ENCODE measurements around the gene DMTF1. TPM values are rescaled to one million over a fixed set of nuclear protein-coding genes. Genes with fewer than 3 reads are reported as not detected.

The DMTF1 gene
- total RNA-seq, 1 donor from 2014 or later: 149 TPM

- H3K27ac Mint-ChIP-seq: no peak overlapping the region
- H3K4me1 Mint-ChIP-seq: peaks cover 14% of the 10 kb centered on the region
- TF ChIP-seq CTCF (IDR thresholded peaks at IDR 0.05; ENCODE audit: unreplicated experiment): no peak
- no peaks in the 10 kb centered on the region for H3K27me3 Mint-ChIP-seq (ENCODE audit: low read depth)
- no peaks in the 10 kb centered on the region for H3K9me3 Mint-ChIP-seq
- no peak overlapping the region for H3K4me3 Mint-ChIP-seq
- H3K36me3 Mint-ChIP-seq: no peaks in the 10 kb centered on the region
- no peak for DNase-seq (ENCODE audit: low spot score in 2 of 2, unreplicated experiment in 2 of 2)
Observed at GRCh38 chr7:87216701-87217508, 64.7 kb downstream of the DMTF1 start.

- H3K36me3 Mint-ChIP-seq: no peaks in the 10 kb centered on the region
- no peaks in the 10 kb centered on the region for H3K27me3 Mint-ChIP-seq (ENCODE audit: low read depth)
- H3K4me1 Mint-ChIP-seq: peaks cover 14% of the 10 kb centered on the region
- H3K4me3 Mint-ChIP-seq: peak overlapping the region; percentile 97
- no peak for TF ChIP-seq CTCF (IDR thresholded peaks at IDR 0.05; ENCODE audit: unreplicated experiment)
- no peak for DNase-seq (ENCODE audit: low spot score in 2 of 2, unreplicated experiment in 2 of 2)
- no peaks in the 10 kb centered on the region for H3K9me3 Mint-ChIP-seq
- H3K27ac Mint-ChIP-seq: no peak overlapping the region
Observed at GRCh38 chr7:87217983-87218653, 65.9 kb downstream of the DMTF1 start.

- Mint-ChIP-seq H3K27ac (peak overlapping the region; percentile 90), H3K36me3 (no peaks in the 10 kb centered on the region), H3K9me3 (no peaks in the 10 kb centered on the region), H3K27me3 (ENCODE audit: low read depth) (no peaks in the 10 kb centered on the region), H3K4me1 (peaks cover 14% of the 10 kb centered on the region), H3K4me3 (peak overlapping the region; percentile 97)
- DNase-seq (ENCODE audit: low spot score in 2 of 2, unreplicated experiment in 2 of 2): peak in 1 of 2 experiments; percentile 53
- no peak for TF ChIP-seq CTCF (IDR thresholded peaks at IDR 0.05; ENCODE audit: unreplicated experiment)
Observed at GRCh38 chr7:87218796-87219544, 66.7 kb downstream of the DMTF1 start.

- no peaks in the 10 kb centered on the region for H3K27me3 Mint-ChIP-seq (ENCODE audit: low read depth)
- no peaks in the 10 kb centered on the region for H3K9me3 Mint-ChIP-seq
- H3K4me1 Mint-ChIP-seq: peaks cover 14% of the 10 kb centered on the region
- DNase-seq (ENCODE audit: low spot score in 2 of 2, unreplicated experiment in 2 of 2): peak; percentile 45 to 77
- H3K27ac Mint-ChIP-seq: peak within 1 kb of the TSS; percentile 90
- peak within 1 kb of the TSS; percentile 97 for H3K4me3 Mint-ChIP-seq
- H3K36me3 Mint-ChIP-seq: no peaks in the 10 kb centered on the region
- no peak for TF ChIP-seq CTCF (IDR thresholded peaks at IDR 0.05; ENCODE audit: unreplicated experiment)
Observed at GRCh38 chr7:87219545-87220025, 67.3 kb downstream of the DMTF1 start, which contains the start of gene TMEM243. Gene TMEM243, minus strand, starts transcription at chr7:87219732. Its CDS starts 229 bp downstream, at chr7:87219503.

- no peaks in the 10 kb centered on the region for H3K9me3 Mint-ChIP-seq
- peak overlapping the region; percentile 97 for H3K4me3 Mint-ChIP-seq
- H3K27ac Mint-ChIP-seq: peak overlapping the region; percentile 90
- H3K36me3 Mint-ChIP-seq: no peaks in the 10 kb centered on the region
- H3K4me1 Mint-ChIP-seq: peaks cover 14% of the 10 kb centered on the region
- no peak for TF ChIP-seq CTCF (IDR thresholded peaks at IDR 0.05; ENCODE audit: unreplicated experiment)
- H3K27me3 Mint-ChIP-seq (ENCODE audit: low read depth): peaks cover under 1% of the 10 kb centered on the region
- peak; percentile 49 to 76 for DNase-seq (ENCODE audit: low spot score in 2 of 2, unreplicated experiment in 2 of 2)
Observed at GRCh38 chr7:87220026-87220733, 67.9 kb downstream of the DMTF1 start.
